NCI-H1105 treated with DMSO at 0.1 percent for 48 hours (cell line): Measurements from ENCODE around the gene SPACA5.
"Not testable (repeated sequence)": the region's sequence is repeated elsewhere in the genome, so short reads cannot be mapped to it uniquely, and the experiment has no call there.

ENCODE experiments used
- DNase-seq: peaks from one replicate; lab custom pipeline; 2025; lab: John Stamatoyannopoulos, UW

The SPACA5 gene

GRCh38 chrX:48021026-48021900 is 14.5 kb downstream of the SPACA5 start:
- peak; percentile 74 for DNase-seq

- DNase-seq: no peak
Observed at GRCh38 chrX:48022100-48022499, 15.3 kb downstream of the SPACA5 start.

- DNase-seq: no peak
Observed at GRCh38 chrX:48022738-48023137, 15.9 kb downstream of the SPACA5 start.

GRCh38 chrX:48025561-48025960 is 18.8 kb downstream of the SPACA5 start:
- DNase-seq: peak; percentile 48

- DNase-seq: not testable (repeated sequence)
Observed at GRCh38 chrX:48027545-48027944, 20.8 kb downstream of the SPACA5 start.

GRCh38 chrX:48028091-48028490 is 21.3 kb downstream of the SPACA5 start:
- DNase-seq: no peak

GRCh38 chrX:48030237-48030636 is 23.4 kb downstream of the SPACA5 start:
- no peak for DNase-seq

GRCh38 chrX:48030641-48031173 is 23.9 kb downstream of the SPACA5 start:
- not testable (repeated sequence) for DNase-seq

- DNase-seq: no peak
Observed at GRCh38 chrX:48035891-48036290, 29.1 kb downstream of the SPACA5 start.

GRCh38 chrX:48043056-48043455 is 36.3 kb downstream of the SPACA5 start:
- no peak for DNase-seq

GRCh38 chrX:48045410-48046311 is 38.9 kb downstream of the SPACA5 start:
- no peak for DNase-seq

- DNase-seq: no peak
Observed at GRCh38 chrX:48046846-48047245, 40.1 kb downstream of the SPACA5 start.

- no peak for DNase-seq
Observed at GRCh38 chrX:48058621-48059295, 52.0 kb downstream of the SPACA5 start.

GRCh38 chrX:48059296-48059639 is 52.5 kb downstream of the SPACA5 start:
- DNase-seq: no peak
